ENCODE measurements around the gene AOPEP. TPM values are rescaled to one million over a fixed set of nuclear protein-coding genes. Genes with fewer than 3 reads are reported as not detected.
"Not testable (repeated sequence)": the region's sequence is repeated elsewhere in the genome, so short reads cannot be mapped to it uniquely, and the experiment has no call there.

AOPEP gene
- total and polyA plus RNA-seq, 10 donors: 14.8 to 86.1 (median 51.3) TPM

GRCh38 chr9:95018099-95018936 is 291.8 kb downstream of the AOPEP start:
- Histone ChIP-seq H3K4me1 (peaks cover 0 to 37% (median 19%) of the 10 kb centered on the region in 6 donors), H3K4me3 (no peak overlapping the region), H3K36me3 (peaks cover 0 to 49% (median 7%) of the 10 kb centered on the region in 6 donors), H3K9me3 (no peaks in the 10 kb centered on the region), H3K27me3 (replicated peaks in 1 of 7) (no peaks in the 10 kb centered on the region), H3K27ac (peak overlapping the region in 7 of 8 donors; percentile 28 to 65 (median 43))
- no peak for DNase-seq
- intact Hi-C loops (cut with DNase I; ENCODE audit: low total_unique reads): no loop called here
- TF ChIP-seq POLR2A (IDR thresholded peaks at IDR 0.05): peak in 1 of 3 donors; percentile 8
- peak in 1 of 3 donors; percentile 68 for TF ChIP-seq POLR2AphosphoS5 (IDR thresholded peaks at IDR 0.05)
- no peak for TF ChIP-seq CTCF (IDR thresholded peaks at IDR 0.05 in 8 of 11, conservative IDR thresholded peaks at IDR 0.05 in 3 of 11)
- WGBS, 5 donors: 40 to 52% (median 49%) methylated on average over 11 of the region's 11 CpGs

GRCh38 chr9:95020644-95021043 is 294.1 kb downstream of the AOPEP start:
- H3K27me3 ChIP-seq (replicated peaks in 1 of 7); H3K9me3 ChIP-seq; H3K27ac ChIP-seq; DNase-seq; H3K4me3 ChIP-seq; intact Hi-C loops (cut with DNase I; ENCODE audit: low total_unique reads): not testable (repeated sequence)
- H3K4me1 ChIP-seq: peaks cover 8 to 60% (median 32%) of the 10 kb centered on the region in 6 donors
- H3K36me3 ChIP-seq: peaks cover 0 to 45% (median 7%) of the 10 kb centered on the region in 6 donors
- WGBS, 5 donors: 92 to 99% (median 96%) methylated on average over 6 of the region's 6 CpGs

DNA sequence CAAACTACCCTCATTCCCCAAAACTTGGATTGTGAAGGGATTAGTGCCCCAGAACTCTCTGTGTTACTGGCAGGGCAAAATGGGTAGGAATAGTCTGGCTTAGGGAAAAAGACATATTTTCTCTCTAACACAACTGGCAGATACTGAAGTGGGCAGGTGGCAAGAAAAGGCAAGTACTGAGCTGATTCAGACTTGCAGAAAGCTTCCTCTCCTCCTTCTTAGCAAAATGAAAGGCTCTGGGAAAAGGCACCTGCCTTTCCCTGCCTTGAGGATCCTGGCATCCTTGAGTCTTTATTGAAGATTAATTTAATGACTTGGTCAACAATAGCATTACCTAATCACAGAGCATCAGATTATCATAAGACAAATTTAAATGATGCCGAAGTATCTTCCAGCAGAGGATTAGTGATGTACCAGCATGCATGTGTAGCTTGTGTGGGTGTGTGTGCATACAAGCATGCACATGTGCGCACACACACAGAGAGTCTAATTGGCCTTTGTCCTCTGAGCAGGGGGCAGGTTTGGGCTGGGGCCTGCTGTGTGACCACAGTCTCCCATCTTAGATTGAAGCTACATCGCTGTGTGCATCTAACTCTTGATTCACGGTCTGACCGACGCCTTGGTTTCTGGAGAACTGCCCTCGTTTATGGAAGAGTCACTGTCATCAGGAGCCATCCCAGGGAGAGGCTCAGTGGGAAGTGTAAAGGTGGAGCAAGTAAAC is 294.8 kb downstream of the AOPEP start:
- WGBS, 5 donors: 91 to 95% (median 94%) methylated on average over 7 of the region's 7 CpGs
- Histone ChIP-seq H3K27ac (peak overlapping the region in 1 of 8 donors; percentile 84), H3K27me3 (replicated peaks in 1 of 7) (no peaks in the 10 kb centered on the region), H3K4me3 (no peak overlapping the region), H3K4me1 (peaks cover 11 to 67% (median 34%) of the 10 kb centered on the region in 6 donors), H3K9me3 (no peaks in the 10 kb centered on the region), H3K36me3 (peaks cover 0 to 39% (median 6%) of the 10 kb centered on the region in 6 donors)
- no peak for DNase-seq
- intact Hi-C loops (cut with DNase I; ENCODE audit: low total_unique reads): no loop called here
- no peak for TF ChIP-seq POLR2A (IDR thresholded peaks at IDR 0.05)
- TF ChIP-seq POLR2AphosphoS5 (IDR thresholded peaks at IDR 0.05): no peak
- no peak for TF ChIP-seq CTCF (IDR thresholded peaks at IDR 0.05 in 8 of 11, conservative IDR thresholded peaks at IDR 0.05 in 3 of 11)

DNA sequence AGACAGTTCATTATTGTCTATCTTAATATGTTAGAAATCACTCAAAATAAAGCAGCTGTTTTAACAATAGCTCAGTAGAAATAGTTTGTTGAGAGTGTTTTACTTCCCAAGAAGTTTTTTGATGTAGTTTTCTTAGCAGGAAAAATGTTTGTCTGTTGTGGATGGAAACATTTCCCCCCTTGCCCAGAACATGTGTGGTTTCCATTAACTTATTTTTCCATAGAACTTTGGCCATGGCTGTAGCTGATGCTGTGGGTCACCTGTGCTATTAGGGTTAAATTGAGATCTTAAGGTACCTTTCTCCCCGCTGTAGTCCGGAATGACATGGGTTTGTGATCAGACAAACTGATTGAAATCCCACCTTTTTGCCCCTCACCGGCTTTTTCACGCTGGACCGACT is 296.2 kb downstream of the AOPEP start:
- H3K27me3 ChIP-seq (replicated peaks in 1 of 7): no peaks in the 10 kb centered on the region
- WGBS, 5 donors: 90 to 96% (median 92%) methylated on average over 5 of the region's 5 CpGs
- intact Hi-C loops (cut with DNase I; ENCODE audit: low total_unique reads): no loop called here
- TF ChIP-seq CTCF (IDR thresholded peaks at IDR 0.05 in 8 of 11, conservative IDR thresholded peaks at IDR 0.05 in 3 of 11) (no peak), POLR2A (IDR thresholded peaks at IDR 0.05) (no peak)
- no peaks in the 10 kb centered on the region for H3K9me3 ChIP-seq
- no peak for DNase-seq
- peaks cover 11 to 76% (median 35%) of the 10 kb centered on the region in 6 donors for H3K4me1 ChIP-seq
- peaks cover 0 to 25% (median 2%) of the 10 kb centered on the region in 6 donors for H3K36me3 ChIP-seq
- peak overlapping the region in 6 of 8 donors; percentile 35 to 84 (median 75) for H3K27ac ChIP-seq
- H3K4me3 ChIP-seq: no peak overlapping the region

All from spleen (tissue), 11 donors.